Measurements from ENCODE around the gene UGT2B28. TPM values are rescaled to one million over a fixed set of nuclear protein-coding genes. Genes with fewer than 3 reads are reported as not detected.

Gene UGT2B28
- total RNA-seq, 2 experiments from 2014 or later: not detected

Other genes starting within 250 kb of the UGT2B28 start
- gene UGT2B7, start 184.0 kb upstream of the UGT2B28 start, total RNA-seq: not detected
- gene UGT2B11, start 65.7 kb upstream of the UGT2B28 start, total RNA-seq: not detected
- not detected for gene UGT2B4, start 215.4 kb downstream of the UGT2B28 start, total RNA-seq